GM19023 (cell line): ENCODE results near the gene GRHL3.
"Not testable (repeated sequence)": the region's sequence is repeated elsewhere in the genome, so short reads cannot be mapped to it uniquely, and the experiment has no call there.

Experiments
- ATAC-seq: cut with Tn5 transposase; IDR thresholded peaks from one replicate; pipeline ENCODE4 v1.9.1; 2021; ENCODE audit warnings: mild to moderate bottlenecking, moderate library complexity; ENCODE audit not compliant: unreplicated experiment

GRHL3 gene

GRCh38 chr1:24319312-24319863 is at the start of gene GRHL3:
Gene GRHL3, plus strand, starts transcription at chr1:24319357. Its CDS starts 195 bp downstream, at chr1:24319552.
- ATAC-seq = no peak

GRCh38 chr1:24274203-24275103 is 44.7 kb upstream of the GRHL3 start:
- ATAC-seq = not testable (repeated sequence)

- no peak for ATAC-seq
Observed at GRCh38 chr1:24275104-24275410, 44.1 kb upstream of the GRHL3 start.

GRCh38 chr1:24275510-24275909 is 43.6 kb upstream of the GRHL3 start:
- ATAC-seq = no peak

GRCh38 chr1:24276791-24277190 is 42.4 kb upstream of the GRHL3 start:
- no peak for ATAC-seq

- ATAC-seq = no peak
Observed at GRCh38 chr1:24277420-24278169, 41.6 kb upstream of the GRHL3 start.

- no peak for ATAC-seq
Observed at GRCh38 chr1:24278726-24279125, 40.4 kb upstream of the GRHL3 start.

- ATAC-seq = no peak
Observed at GRCh38 chr1:24279590-24280232, 39.4 kb upstream of the GRHL3 start.

- no peak for ATAC-seq
Observed at GRCh38 chr1:24281591-24281990, 37.6 kb upstream of the GRHL3 start.

- no peak for ATAC-seq
Observed at GRCh38 chr1:24282491-24282890, 36.7 kb upstream of the GRHL3 start.

- no peak for ATAC-seq
Observed at GRCh38 chr1:24283326-24284155, 35.6 kb upstream of the GRHL3 start.

GRCh38 chr1:24284156-24284471 is 35.0 kb upstream of the GRHL3 start:
- ATAC-seq = no peak

- ATAC-seq = no peak
Observed at GRCh38 chr1:24285231-24285630, 33.9 kb upstream of the GRHL3 start.

GRCh38 chr1:24286246-24287010 is 32.7 kb upstream of the GRHL3 start:
- no peak for ATAC-seq

GRCh38 chr1:24287779-24288178 is 31.4 kb upstream of the GRHL3 start:
- ATAC-seq = not testable (repeated sequence)

- no peak for ATAC-seq
Observed at GRCh38 chr1:24288479-24288878, 30.7 kb upstream of the GRHL3 start.

GRCh38 chr1:24289937-24290595 is 29.1 kb upstream of the GRHL3 start:
- no peak for ATAC-seq

GRCh38 chr1:24290933-24291487 is 28.1 kb upstream of the GRHL3 start:
- ATAC-seq = no peak

- ATAC-seq = no peak
Observed at GRCh38 chr1:24292103-24292502, 27.1 kb upstream of the GRHL3 start.
